GM20431 (cell line): ENCODE data around the gene TSPO.
"Not testable (repeated sequence)": the region's sequence is repeated elsewhere in the genome, so short reads cannot be mapped to it uniquely, and the experiment has no call there.

Experiments used
- in situ Hi-C: fragments of 300-500 bp; cut with MseI, MboI; formaldehyde crosslinking; loops from one replicate; pipeline ENCODE4 v1.15.0; 2020; ENCODE audit warnings: low sequenced_read_pairs; ENCODE audit not compliant: unreplicated experiment

Gene TSPO

DNA sequence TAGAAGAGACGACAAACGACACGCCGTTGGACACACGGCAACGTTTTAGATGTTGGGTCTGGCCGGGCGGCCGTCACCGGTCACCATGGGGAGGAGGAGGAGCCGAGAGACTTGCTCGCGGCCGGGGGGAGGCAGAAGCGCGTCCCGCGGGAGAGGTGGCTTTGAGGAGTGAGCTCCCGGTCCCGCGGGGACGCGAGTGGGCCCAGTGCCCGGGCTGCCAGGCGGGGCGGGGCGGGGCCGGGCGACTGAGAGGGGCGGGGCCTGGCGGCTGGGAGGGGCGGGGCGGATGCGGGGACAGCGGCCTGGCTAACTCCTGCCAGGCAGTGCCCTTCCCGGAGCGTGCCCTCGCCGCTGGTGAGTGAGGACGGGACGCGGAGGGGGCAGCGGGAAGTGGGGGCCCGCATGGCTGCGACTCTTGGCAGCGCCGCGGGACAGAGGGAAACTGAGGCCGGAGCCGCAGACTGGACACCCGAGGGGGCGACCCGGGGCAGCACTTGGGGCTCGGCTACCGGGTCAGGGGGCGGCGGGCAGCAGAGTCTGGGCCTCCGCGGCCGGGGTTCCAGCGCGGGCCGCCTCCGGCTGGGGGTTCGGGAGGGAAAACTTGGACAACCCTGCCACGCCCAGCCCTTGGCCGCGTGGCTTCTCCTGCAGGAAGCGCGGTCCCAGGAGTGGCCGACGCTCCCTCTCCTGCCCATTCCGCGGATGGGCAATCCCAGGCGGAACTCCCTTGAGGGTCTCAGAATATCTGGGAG, at the start of gene TSPO:
Gene TSPO (plus strand): TSS at position 309 of the 752 bp plus-strand sequence. CDS start 7,680 bp downstream, outside the sequence.
- in situ Hi-C loops, result no loop called here

DNA sequence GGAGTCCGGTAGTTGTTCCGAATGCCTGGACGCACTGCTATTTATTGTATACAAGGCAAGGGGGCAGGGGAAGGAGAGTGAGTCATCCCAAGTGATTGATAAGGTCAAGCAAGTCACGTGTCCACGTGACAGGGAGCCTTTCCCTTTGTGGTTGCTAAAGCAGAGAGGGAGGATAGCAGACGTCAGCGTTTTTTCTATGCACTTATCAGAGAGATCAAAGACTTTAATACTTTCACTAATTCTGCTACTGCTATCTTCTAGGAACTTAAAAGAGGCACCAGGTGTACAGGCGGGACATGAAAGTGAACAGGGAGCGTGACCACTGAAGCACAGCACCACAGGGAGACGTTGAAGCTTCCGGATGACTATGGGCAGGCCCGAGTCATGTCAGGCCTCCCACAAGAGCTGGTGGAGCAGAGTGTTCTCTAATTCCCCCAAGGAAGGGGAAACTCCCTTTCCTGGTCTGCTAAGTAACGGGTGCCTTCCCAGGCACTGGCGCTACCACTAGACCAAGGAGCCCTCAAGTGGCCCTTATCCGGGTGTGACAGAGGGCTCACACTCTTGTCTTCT, 47.2 kb upstream of the TSPO start:
- in situ Hi-C loops, result not testable (repeated sequence)

DNA sequence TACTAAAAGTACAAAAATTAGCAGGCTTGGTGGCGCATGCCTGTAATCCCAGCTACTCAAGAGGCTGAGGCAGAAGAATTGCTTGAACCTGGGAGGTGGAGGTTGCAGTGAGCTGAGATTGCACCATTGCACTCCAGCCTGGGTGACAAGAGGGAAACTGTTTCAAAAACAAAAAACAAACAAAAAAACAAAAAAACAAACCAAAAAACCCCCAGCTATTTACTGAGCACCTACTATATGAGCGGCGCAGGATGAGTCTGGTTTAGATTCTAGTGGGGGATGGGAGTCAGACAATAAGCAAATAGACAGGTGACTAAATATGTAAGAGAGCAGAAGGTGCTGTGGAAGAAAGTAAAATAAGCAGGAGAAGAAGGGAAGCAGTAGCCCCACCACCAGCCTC, 46.4 kb upstream of the TSPO start:
- in situ Hi-C loops, result not testable (repeated sequence)

DNA sequence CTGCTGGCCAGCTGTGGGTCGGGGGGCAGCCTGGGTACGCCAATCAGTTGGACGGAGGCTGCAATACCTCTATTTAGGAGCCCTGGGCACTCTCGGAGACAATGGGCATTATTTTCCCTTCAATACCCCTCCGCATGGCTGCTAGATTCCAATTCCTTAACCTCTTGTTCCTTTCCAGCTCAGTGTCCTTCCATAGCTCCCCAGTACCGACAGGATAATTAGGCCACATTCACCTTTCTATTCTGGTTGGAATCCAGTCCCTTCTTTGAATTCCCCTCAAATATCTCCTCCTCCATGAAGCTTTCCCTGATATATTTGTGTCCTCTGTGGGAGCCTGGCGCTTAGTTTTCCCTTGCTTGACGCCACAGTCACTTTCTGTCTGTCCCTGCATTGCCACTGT, 45.1 kb upstream of the TSPO start:
- in situ Hi-C loops, result no loop called here

DNA sequence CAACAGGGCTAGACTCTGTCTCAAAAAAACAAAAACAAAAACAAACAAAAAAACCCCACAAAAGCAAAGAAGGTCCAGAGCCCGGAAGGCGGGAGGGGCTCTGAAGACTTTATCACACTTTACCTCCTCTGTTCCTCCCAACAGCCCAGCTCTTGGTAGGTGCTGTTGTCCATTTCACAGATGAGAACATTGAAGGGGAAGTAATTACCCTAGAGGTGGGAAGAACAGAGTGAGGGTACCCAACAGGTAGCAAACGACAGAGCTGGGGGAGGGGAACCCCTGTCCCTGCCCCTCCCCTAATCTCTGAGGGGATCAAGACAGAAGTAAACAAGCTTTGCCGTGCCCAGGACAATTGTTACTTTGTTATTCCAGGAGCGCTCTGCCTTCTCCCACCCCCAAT, 41.8 kb upstream of the TSPO start:
- in situ Hi-C loops, result no loop called here

DNA sequence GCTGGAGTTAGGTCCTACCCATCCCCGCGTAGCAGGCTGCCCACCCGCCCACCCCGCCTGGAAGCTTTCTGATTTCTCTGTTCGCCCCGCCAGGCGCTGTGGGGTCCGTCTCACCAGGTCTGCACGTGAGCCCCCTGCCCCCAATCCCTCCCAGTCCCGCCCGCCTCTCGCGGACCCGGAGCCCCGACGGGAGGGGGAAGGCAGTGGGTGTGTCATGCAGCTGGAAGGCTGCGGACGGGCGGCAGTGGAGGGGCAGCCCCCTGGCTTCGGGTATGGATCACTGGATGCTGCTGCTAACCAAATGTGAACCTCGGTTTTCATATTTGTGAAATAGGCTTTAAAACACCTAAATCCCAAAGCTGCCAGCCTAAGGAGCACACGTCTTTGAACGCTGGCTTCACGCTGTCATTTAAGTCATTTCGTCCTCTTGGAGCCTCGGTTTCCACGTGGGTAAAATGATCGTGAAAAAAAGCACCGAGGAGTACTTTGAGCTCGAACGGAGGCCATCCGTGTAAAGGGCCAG, 41.4 kb upstream of the TSPO start:
- in situ Hi-C loops, result no loop called here

DNA sequence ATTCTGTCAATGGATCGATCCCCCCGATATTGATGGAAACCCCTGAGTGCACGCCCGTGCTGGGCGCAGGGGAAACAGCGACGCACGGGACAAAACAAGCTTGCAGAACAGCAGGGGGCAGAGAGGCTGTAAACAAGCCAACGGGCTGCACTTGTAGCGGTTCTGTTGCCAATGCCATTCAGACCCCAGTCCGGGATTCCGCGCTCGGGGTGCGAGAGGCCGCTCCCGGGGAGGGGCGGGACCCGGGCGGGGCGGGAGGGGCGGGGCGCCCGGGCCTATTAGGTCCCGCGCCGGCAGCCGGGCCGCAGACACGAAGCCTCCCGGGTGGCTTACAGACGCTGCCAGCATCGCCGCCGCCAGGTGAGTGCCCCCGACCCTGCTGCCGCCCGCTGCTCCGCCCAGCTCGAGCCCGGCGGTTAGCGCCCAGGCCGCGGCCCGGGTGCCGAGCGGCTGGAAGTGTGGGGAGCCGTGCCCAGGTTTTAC, 40.9 kb upstream of the TSPO start, which contains the start of gene BIK:
Gene BIK (plus strand): TSS at position 307 of the 483 bp plus-strand sequence. CDS start 13,273 bp downstream, outside the sequence.
- in situ Hi-C loops, result no loop called here

DNA sequence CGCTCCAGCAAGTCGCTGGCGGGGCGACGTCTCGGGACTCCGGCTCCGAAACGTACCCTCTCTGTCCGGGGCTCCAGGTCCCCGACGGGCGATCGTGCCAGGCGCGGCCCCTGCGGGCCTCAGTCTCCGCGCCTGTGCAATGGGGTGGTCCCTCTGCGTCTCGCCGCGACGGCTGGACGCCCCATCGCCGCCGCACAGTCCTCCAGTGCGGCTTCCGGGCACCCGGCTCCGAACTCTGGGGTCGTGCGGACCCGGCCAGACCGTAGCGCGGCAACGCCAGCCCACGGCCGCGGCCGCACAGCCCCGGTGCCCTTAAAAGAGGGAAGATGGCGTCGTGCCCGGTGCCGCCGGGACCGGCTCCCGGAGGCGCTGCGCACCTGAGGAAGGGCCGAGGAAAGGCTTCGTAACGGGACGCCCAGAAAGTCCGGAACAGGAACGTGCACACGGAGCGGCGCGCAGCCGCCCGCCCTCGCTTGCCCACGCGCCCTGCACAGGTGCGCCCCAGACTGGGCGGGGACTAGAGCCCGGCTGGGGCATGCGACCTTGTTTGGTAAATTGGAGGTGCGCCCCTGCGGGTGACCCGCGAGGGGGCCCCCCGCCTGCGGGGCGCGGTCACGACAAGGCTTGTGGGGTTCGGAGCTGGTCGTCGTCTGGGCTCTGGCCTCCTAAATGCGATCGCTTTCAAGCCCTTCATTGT, 40.3 kb upstream of the TSPO start:
- in situ Hi-C loops, result no loop called here

DNA sequence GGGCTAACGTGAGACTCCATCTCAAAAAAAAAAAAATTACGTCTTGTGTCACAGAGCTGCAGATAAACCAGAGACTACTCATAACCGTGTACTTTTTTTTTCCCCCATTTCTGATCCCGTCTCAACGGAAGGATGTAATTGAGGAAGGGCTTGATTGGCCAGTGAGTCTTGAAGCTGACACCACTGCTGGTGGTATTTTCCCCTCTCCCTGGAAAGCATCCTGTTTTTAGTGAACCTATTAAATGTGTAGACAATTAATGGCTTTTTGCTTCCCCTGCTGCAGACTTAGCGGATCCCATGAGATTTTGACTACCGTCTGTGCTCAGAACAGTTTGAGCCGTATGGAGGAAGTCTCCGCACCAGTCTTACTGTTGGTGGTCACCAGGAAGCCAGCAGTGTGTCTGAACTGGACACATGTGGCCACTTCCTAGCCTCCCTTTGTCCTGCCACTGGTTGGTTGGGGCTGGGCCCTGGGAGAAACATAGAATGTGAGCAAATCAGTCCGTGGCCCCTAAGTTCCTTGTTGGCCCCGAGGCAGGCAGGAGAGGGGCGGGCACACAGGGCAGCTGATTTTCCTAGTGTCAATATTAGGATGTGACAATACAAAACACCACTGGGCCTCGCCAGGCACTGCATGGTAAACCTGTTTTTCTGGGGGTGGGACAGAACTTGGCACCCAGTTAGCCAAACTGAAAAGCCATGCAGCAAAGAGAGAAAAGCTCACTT, 37.7 kb upstream of the TSPO start:
- in situ Hi-C loops, result no loop called here

DNA sequence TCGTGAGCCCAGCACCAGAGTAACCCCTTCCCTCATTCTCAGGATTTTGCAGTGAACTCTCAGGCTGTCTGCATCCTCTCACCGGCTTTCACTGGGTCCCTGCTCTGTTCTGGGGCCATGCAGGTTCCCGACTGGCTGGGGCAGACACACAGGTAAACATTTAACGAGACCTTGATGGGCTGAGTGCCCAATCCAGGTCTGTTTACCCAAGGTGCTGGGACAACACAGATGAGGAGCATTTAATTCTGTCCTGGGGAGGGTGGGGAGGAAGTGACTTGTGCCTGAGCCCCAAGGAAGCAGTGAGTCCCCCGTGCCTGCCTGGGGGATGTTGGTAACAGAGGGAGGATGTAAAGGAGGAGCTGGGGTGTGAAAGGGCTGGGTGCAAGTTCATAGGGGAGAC, 36.4 kb upstream of the TSPO start:
- in situ Hi-C loops, result no loop called here

DNA sequence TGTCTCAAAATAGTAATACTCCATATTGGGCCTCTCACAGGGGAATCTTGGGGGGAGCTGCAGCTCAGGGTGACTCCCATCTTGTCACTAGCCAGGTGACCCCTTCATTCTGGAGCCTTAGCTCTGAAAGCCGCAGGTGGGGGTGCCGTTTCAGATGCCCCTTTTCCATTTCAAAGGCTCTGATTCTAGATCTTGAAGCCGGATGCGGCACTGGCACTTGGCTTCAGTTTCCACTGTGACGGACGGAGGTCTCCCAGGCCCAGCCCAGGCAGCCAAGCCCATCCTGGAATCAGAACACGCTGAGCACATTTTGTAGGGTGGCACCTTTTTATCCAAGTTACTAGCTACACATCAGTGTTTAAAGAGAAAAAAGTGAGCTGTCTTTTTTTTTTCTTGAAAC, 34.4 kb upstream of the TSPO start:
- in situ Hi-C loops, result no loop called here

DNA sequence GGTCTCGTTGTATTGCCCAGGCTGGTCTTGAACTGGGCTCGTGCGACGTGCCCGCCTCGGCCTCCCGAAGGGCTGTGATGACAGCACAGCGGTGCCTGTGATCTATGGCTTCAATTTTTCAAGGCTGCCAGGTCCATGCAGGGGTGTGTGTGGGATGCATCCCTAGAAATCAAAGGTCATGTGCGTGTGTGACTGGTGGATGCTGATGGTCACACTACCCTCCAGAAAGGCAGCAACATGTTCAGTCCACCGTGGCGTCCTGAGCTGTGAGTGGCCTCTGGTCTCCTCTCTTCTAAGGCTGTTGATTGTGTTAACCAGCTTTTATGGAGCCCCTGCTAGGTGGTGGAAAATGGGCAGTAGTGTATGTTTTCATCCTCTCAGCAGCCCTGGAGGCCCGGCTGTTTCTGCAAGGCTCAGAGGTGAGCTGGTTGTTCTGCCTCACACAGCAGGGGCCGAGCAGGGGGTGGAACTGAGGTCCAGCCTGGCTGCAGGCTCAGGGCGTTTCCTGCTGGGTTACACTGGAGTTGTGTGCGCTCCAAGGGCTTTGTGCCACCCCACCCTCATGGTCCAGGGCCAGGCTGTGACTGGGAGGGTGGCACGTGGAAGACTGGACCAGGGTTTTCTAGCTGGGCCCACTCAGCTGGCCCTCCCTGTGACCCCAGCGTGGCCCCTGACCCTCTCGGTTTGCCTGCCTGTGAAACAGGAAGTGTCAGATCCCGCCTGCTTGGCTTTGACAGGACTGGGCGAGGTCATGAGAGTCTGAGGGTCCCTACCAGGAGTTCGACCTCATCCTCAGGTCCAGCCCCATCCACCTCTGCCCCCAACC, 33.1 kb upstream of the TSPO start:
- in situ Hi-C loops, result no loop called here

DNA sequence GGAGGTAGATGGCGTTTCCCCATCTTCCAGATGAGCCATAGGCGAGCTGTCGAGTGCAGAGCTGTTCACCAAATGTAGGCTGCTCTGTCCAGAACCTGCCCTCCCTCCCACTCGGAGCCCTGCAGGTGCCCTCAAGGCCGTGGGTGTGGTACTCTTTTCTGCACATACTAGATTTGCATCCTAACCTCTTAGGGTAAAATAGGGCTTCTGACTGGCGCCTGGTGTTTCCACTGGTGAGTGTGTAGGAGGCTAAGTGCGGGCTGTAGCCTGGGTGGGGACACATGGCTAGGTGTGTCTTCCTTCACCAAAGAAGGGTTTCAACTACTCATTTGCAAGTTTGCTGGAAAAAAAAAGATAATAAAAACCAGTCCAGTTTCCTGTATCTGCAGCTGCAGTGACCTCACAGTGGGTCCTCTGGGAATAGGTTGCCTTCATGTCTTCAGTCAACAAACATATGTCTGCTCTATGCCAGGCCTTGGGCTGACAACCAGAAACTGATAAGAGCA, 32.4 kb upstream of the TSPO start:
- in situ Hi-C loops, result no loop called here

DNA sequence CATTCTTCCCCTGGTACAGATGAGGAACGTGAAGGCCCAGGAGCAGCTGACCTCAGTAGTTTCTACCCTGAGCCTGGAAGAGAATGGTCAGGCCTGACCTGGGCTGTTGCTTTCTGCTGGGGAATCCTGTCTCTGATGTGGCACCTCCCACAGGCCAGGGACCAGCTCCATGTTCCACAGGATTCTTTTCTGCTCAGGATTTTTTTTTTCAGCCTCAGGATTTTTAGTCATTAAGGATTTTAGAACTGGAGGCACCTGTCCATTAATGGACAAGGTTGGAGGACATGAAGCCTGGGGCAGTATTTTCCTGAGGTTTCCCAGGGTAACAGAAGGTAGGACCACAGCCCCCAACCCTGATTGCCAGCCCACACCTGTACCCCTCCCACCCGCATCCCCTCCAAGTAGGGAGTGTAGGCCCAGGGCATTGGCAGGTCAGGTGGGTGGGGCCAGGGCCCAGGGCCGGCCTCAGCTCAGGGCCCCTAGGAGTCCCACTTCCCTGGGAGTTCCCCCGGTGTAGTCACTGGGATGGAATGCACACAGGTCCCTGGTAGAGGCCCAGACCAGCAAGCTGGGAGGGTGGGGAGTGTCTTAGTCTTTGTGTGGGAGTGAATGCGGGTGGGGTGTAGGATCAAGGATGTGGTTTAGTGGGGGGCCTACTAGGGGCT, 24.7 kb upstream of the TSPO start:
- in situ Hi-C loops, result no loop called here

DNA sequence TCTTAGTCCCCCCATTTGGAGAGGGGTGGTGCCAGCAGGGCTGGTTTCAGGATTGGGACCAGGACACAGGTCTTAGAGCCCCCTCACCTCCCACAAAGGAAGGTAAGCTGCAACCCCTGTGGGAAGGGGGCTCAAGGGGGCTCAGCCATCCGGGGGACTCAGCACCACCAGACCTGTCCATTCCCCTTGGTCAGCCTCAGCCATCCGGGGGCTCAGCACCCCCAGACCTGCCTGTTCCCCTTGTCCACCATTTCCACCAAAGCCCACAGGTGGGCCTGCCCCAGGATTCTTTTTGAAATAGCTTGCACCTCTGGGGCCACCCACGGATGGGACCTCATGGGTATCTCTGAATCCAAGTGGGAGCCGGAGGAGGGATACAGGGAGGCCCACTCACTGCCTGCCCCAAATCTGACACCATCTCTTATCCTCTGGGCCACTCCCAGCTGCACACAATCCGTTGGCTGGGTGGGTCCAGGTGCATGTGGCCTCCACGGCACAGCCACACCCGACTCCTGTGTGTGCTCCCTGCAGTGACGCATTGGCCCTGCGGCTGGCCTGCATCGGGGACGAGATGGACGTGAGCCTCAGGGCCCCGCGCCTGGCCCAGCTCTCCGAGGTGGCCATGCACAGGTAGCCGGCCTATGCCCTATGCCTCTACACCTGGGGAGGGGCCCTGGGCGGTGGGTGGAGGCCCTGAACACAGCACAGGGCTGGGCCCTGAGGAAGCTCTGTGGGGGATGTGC, 24.0 kb upstream of the TSPO start:
- in situ Hi-C loops, result no loop called here

DNA sequence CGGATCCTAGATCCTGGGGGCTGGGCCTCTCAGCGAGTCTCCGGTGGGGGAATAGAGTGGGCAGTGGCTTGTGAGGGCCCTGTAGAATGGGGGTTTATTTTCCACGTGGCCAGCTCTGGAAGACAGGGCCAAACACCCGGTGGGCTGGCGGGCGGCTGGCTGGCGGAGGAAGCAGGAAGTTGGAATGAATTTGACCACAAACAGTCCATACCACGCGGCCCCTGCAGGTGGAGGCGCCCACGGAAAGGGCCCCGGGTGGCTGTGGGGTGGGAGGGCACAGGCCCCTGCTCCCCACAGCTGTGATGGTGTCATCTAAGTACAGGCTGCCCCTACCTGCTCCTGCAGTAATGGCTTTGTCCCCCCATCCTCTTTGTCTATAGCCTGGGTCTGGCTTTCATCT, 23.2 kb upstream of the TSPO start:
- in situ Hi-C loops, result no loop called here

DNA sequence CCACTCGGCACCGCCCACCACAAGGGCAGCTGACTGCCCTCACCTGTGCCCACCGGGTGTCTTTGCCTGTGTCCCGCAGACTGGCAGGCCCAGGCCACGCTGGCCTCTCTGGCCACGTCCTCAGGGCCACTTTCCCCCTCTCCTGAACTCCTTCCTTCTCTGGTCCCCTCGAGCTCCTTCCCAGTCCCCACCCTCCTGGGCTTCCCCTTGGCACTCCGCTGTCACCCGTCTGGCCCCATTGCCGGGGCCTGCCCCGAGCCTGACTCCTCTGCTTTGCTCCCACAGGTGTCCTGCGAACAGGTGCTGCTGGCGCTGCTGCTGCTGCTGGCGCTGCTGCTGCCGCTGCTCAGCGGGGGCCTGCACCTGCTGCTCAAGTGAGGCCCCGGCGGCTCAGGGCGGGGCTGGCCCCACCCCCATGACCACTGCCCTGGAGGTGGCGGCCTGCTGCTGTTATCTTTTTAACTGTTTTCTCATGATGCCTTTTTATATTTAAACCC, 22.4 kb upstream of the TSPO start:
- in situ Hi-C loops, result no loop called here
